Nephron progenitor cell (in vitro differentiated cells): ENCODE measurements around the gene CACNA2D3.
"Not testable (repeated sequence)": the region's sequence is repeated elsewhere in the genome, so short reads cannot be mapped to it uniquely, and the experiment has no call there.

Source experiments
- DNase-seq: peaks from one replicate; pipeline ENCODE4 v3.0.0; 2021
- H3K27ac Mint-ChIP-seq: 2 replicates; pipeline ENCODE4 v1.8.0; 2021; ENCODE audit warnings: mild to moderate bottlenecking, moderate library complexity, mixed read lengths
- H3K27me3 Mint-ChIP-seq: 2 replicates; pipeline ENCODE4 v1.8.0; 2021; ENCODE audit warnings: mild to moderate bottlenecking, low read depth, mixed read lengths; ENCODE audit not compliant: poor library complexity
- H3K36me3 Mint-ChIP-seq: 2 replicates; pipeline ENCODE4 v1.8.0; 2021; ENCODE audit warnings: low read depth, mixed read lengths
- H3K4me1 Mint-ChIP-seq: 2 replicates; pipeline ENCODE4 v1.8.0; 2021; ENCODE audit warnings: mixed read lengths
- H3K4me3 Mint-ChIP-seq: 2 replicates; pipeline ENCODE4 v1.8.0; 2021; ENCODE audit warnings: mild to moderate bottlenecking, moderate library complexity, mixed read lengths
- H3K9me3 Mint-ChIP-seq: 2 replicates; pipeline ENCODE4 v1.8.0; 2021; ENCODE audit warnings: mild to moderate bottlenecking, moderate library complexity, mixed read lengths
- CTCF ChIP-seq: fragments of 200-600 bp; sonication (generic); IDR thresholded peaks from 2 replicates; pipeline ENCODE4 v1.5.0; 2021; ENCODE audit warnings: antibody characterized with exemption

The CACNA2D3 gene

GRCh38 chr3:54458357-54458756, 336.0 kb downstream of the CACNA2D3 start:
- no peaks in the 10 kb centered on the region for H3K4me1 Mint-ChIP-seq
- no peak for DNase-seq
- peaks cover 46% of the 10 kb centered on the region for H3K9me3 Mint-ChIP-seq
- peaks cover 6% of the 10 kb centered on the region for H3K27me3 Mint-ChIP-seq
- no peak overlapping the region for H3K27ac Mint-ChIP-seq
- H3K4me3 Mint-ChIP-seq: no peak overlapping the region
- peaks cover 8% of the 10 kb centered on the region for H3K36me3 Mint-ChIP-seq
- no peak for TF ChIP-seq CTCF

- Mint-ChIP-seq H3K36me3 (peaks cover 12% of the 10 kb centered on the region), H3K9me3 (peaks cover 52% of the 10 kb centered on the region)
- not testable (repeated sequence) for H3K4me3 Mint-ChIP-seq, H3K4me1 Mint-ChIP-seq, H3K27me3 Mint-ChIP-seq, H3K27ac Mint-ChIP-seq, DNase-seq
Measured at GRCh38 chr3:54464554-54464953, 342.2 kb downstream of the CACNA2D3 start.

GRCh38 chr3:54476891-54477290, 354.5 kb downstream of the CACNA2D3 start:
- no peak for DNase-seq
- H3K27ac Mint-ChIP-seq: no peak overlapping the region
- H3K4me3 Mint-ChIP-seq: no peak overlapping the region
- peaks cover 5% of the 10 kb centered on the region for H3K36me3 Mint-ChIP-seq
- peaks cover 4% of the 10 kb centered on the region for H3K27me3 Mint-ChIP-seq
- no peak for TF ChIP-seq CTCF
- peaks cover 55% of the 10 kb centered on the region for H3K9me3 Mint-ChIP-seq
- H3K4me1 Mint-ChIP-seq: no peaks in the 10 kb centered on the region

GRCh38 chr3:54481606-54482365, 359.4 kb downstream of the CACNA2D3 start:
- Mint-ChIP-seq H3K36me3 (no peaks in the 10 kb centered on the region), H3K4me1 (peaks cover 5% of the 10 kb centered on the region), H3K4me3 (no peak overlapping the region), H3K9me3 (peaks cover 13% of the 10 kb centered on the region), H3K27me3 (peaks cover under 1% of the 10 kb centered on the region), H3K27ac (no peak overlapping the region)
- TF ChIP-seq CTCF: no peak
- DNase-seq: no peak

- TF ChIP-seq CTCF: no peak
- Mint-ChIP-seq H3K9me3 (peaks cover 2% of the 10 kb centered on the region), H3K36me3 (no peaks in the 10 kb centered on the region), H3K4me1 (peaks cover 8% of the 10 kb centered on the region), H3K27ac (no peak overlapping the region), H3K4me3 (no peak overlapping the region), H3K27me3 (peaks cover 3% of the 10 kb centered on the region)
- DNase-seq: no peak
Measured at GRCh38 chr3:54484334-54484733, 362.0 kb downstream of the CACNA2D3 start.

- no peak for TF ChIP-seq CTCF
- H3K4me1 Mint-ChIP-seq: peaks cover 8% of the 10 kb centered on the region
- H3K9me3 Mint-ChIP-seq: no peaks in the 10 kb centered on the region
- peaks cover 6% of the 10 kb centered on the region for H3K27me3 Mint-ChIP-seq
- no peak overlapping the region for H3K27ac Mint-ChIP-seq
- no peak overlapping the region for H3K4me3 Mint-ChIP-seq
- no peak for DNase-seq
- H3K36me3 Mint-ChIP-seq: no peaks in the 10 kb centered on the region
Measured at GRCh38 chr3:54486317-54486716, 364.0 kb downstream of the CACNA2D3 start.
